Spleen (tissue), 7 donors: ENCODE data around the gene TEX52.
A peak's percentile ranks its signal among the peaks of the same experiment; 100 is the strongest.

Experiments used
- CTCF ChIP-seq, 11 experiments: fragments of 200-600 bp in 7 of 11; fragments of 450-650 bp in 4 of 11; sonication (generic) in 4 of 11; IDR thresholded peaks in 8 of 11; conservative IDR thresholded peaks in 3 of 11; 1 replicate in 7 of 11; 2 replicates in 4 of 11; pipeline versions ENCODE4 v1.4.0 to v1.8.0; 2016 to 2021; ENCODE audit warnings: antibody characterized with exemption in 11 of 11, inconsistent platforms in 4 of 11, mild to moderate bottlenecking in 1 of 11
- POLR2A ChIP-seq, 3 donors: fragments of 450-650 bp; IDR thresholded peaks; one replicate each; pipeline ENCODE4 v1.5.1; 2017; ENCODE audit warnings: antibody characterized with exemption in 3 of 3, mild to moderate bottlenecking in 1 of 3
- POLR2AphosphoS5 ChIP-seq, 3 donors: sonication (generic); formaldehyde crosslinking; IDR thresholded peaks; one replicate each; pipeline ENCODE4 v1.5.1; 2017; ENCODE audit warnings: antibody characterized with exemption in 3 of 3
- donor health status: DM: no; HTN: no; CAD: no; lungs with moderate emphysema.
- donor health status: DM: no; HTN: no; CAD: no.
- donor health status: DM: no; HTN: no; CAD: no.

GRCh38 chr12:2858944-2859421, 2.1 kb upstream of the TEX52 start:
- peak in 1 of 3 donors; percentile 34 for TF ChIP-seq POLR2AphosphoS5 (IDR thresholded peaks at IDR 0.05)
- TF ChIP-seq POLR2A (IDR thresholded peaks at IDR 0.05) = no peak
- no peak for TF ChIP-seq CTCF (IDR thresholded peaks at IDR 0.05 in 8 of 11, conservative IDR thresholded peaks at IDR 0.05 in 3 of 11)
